Stimulated activated CD4-positive, alpha-beta T cell treated with anti-CD3 and anti-CD28 coated beads, TNF-alpha, amount 100 ng/mL, for 1 hour (primary cell): ENCODE results near the gene MAJIN.
"Not testable (repeated sequence)": the region's sequence is repeated elsewhere in the genome, so short reads cannot be mapped to it uniquely, and the experiment has no call there.

ENCODE experiments used
- DNase-seq, 3 donors: peaks; one replicate each; pipeline ENCODE4 v3.0.0-alpha.2; 2020; ENCODE audit warnings: low read depth in 3 of 3, low spot score in 1 of 3

MAJIN gene, protein sequence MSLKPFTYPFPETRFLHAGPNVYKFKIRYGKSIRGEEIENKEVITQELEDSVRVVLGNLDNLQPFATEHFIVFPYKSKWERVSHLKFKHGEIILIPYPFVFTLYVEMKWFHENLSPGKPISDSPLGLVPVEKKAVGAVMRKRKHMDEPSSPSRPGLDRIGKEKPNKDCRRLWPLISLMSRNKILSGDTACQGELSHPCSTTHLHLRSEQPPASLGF

DNA sequence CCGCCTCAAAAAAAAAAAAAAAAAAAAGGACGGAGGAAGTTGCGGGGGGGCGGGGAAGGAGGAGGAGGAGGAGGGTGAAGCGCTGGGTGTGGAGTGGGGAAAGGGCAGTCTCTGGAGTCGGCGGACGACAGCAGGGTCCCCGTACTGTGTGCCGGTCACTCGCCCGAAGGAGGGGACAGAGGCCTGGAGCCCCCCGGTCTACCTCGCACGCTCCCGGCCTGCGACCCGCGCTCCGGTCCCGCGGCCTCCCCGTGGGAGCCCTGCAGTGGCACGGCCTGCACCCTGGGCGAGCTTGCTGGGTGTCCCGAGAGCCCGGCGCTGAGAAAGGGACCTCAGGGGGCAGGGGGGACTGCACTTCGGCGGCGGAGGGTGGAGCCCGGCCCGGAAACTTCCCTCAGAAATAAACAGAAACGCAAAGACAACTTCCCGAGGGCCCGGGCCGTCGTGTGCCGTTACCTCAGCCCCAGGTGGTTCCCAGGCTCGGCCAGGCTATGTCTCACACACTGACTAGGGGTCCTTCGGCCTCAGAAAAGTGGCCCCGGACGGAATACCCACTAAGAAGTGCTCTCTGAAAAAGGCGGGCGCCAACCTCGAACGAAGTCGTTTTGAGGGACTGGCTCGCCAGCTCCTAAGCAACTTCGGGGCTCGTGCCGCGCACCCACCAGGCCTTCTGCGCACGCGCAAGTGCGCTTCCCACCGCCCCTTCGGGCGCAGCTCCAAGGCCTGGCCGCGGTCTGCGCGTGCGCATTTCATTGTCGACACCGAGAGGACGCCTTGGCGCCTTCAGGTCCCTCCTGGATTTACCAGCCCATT lies at the start of gene MAJIN:
Gene MAJIN (minus strand): TSS at position 688 of the 813 bp plus-strand sequence. CDS start 12,703 bp downstream, outside the sequence.
- peak; percentile 81 to 87 (median 85) for DNase-seq

DNA sequence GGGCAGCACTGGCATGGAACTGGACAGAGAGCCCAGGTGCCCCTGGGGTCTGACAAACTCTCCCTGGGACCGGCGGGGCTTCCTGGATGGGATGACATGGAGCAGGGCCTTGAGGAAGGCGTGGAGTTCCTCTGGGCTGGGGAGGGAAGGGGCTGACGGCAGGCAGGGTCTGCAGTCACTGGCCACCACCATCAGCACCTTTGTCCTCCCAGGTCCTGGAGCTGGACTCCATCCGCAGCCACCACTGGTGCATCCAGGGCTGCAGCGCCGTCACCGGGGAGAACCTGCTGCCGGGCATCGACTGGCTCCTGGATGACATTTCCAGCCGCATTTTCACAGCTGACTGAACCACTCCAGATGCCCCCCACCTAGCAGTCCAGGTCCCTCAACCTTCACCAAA lies 49.6 kb upstream of the MAJIN start:
- DNase-seq = no peak

DNA sequence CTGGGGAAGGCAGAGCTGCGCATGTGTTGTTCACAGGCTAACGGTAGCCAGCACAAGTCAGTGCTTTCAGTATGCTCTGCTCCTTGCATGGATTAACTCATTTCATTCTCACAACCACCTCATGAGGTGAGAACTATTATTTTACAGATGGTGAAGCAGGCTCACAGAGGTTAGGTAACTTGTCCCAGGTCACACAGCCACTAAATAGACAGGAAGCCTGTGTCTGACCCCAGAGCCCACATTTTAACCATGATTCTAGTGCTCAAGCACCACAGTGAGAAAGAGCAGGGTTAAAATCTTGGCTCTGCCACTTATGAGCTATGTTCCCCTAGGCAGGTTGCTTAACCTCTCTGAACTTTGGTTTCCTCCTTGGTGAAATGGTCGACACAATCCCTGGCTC lies 49.1 kb upstream of the MAJIN start:
- no peak for DNase-seq

DNA sequence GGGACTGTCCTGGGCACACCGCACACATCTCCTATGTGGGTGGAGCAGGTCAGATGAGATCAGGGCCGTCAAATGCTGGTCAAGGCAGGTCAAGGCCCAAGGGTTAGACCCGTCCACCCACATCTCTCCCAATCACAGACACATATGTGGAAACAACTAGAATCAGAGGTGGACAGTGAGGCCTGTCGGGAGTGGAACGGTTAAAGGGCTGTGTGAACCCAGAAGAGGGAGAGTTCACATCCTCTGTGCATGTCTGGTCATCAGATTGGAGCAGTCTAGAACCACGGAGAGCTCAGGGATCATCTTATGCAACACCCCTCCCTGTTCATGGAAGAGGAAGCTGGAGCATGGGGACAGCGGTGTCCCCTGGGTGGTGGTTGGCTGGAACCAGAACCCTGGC lies 47.9 kb upstream of the MAJIN start:
- no peak for DNase-seq

DNA sequence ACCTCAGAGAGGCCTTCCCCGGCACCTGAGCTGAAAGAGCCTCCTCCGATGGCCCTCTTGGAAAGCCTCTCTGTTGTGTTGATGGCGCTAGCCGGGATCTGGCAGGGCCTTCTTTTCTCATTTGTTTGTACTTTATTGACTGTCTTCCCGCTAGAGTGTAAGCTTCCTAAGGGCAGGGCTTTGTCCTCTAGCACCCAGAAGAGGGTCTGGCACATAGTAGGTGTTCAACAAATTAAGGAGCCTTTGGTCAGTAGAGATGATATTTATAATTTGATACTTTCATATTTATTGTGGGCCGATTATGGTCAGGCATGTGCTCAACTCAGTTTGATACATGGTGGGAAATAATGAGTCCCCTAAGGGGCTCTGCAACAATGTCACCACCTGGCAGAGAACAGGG lies 46.0 kb upstream of the MAJIN start:
- DNase-seq = no peak

DNA sequence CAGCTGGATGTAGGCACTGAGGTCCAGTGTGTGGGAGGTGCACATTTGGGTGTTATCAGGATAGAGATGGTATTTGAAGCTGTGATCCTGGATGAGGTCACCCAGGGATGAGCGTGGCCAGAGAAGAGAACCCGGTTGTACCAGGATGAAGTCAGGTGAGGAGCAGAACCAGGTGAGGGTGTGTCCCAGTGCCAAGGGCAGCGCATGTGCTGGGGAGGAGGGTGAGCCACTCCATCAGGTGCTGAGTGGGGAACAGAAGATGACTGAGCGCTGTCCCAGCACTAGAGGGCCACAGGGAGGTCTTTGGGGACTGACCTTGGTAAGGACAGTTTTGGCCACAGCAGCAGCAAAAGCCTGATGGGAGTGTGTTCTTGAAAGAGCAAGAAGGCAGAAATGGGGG lies 44.8 kb upstream of the MAJIN start:
- no peak for DNase-seq

DNA sequence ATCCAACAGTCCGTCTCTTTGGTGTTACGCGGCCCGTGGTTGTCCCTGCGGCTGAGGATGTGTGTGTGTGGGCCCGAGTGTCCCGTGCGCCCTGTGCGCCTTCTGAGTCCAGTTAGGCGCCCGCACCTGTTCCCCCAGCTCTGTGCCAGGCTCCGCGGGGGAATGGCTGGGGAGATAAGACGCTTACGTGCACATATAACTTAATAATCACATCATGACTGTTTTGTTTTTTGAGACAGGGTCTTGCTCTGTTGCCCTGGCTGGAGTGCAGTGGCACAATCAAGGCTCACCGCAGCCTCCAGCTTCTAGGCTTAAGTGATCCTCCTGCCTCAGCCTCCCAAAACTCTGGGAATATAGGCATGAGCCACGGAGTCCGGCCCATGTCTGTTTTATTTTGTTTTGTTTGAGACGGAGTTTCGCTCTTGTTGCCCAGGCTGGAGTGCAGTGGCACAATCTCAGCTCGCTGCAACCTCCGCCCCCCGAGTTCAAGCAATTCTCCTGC lies 42.9 kb upstream of the MAJIN start:
- DNase-seq = no peak

DNA sequence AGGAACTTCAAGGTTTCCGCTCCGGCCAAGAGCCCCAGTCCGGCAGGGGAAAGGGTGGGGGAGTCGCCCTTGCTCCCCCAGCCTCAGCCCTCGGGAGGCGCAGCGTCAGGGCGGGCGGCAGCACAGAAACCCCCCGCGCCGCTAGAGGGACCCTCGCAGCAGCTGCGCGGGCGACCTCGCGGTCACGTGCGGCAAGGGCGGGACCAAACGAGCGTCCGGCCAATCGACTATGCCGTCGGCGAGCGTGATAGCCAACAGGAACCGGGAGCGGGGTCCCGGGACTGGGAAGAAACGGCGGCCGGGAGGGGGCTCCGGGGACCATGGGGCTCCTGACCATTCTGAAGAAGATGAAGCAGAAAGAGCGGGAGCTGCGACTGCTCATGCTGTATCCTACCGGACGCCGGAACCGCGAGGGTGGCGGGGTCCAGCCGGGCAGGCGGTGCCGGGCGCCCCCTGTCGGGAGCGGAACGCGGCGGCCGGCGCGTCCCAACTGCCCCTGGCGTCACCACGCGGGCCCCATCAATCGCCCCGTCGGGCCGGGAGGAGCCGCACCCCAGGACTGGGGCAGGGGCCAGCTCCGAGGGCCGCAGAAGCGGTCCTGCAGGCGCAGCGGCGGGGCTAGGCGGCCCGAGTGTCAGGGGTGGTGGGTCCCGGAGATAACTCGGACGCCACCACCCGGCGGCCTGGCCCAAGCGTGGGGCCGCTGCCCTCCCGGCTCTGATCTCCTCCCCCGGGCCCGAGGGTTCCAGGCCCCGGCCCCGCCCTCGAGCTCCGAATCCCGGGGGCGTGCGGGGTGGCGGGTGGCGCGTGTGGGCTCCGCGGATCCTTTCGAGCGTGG lies 42.2 kb upstream of the MAJIN start, which contains the start of gene ARL2:
Gene ARL2 (plus strand): TSS at position 273 of the 838 bp plus-strand sequence. CDS start 48 bp downstream, at position 321.
- DNase-seq = peak; percentile 61 to 75 (median 70)

DNA sequence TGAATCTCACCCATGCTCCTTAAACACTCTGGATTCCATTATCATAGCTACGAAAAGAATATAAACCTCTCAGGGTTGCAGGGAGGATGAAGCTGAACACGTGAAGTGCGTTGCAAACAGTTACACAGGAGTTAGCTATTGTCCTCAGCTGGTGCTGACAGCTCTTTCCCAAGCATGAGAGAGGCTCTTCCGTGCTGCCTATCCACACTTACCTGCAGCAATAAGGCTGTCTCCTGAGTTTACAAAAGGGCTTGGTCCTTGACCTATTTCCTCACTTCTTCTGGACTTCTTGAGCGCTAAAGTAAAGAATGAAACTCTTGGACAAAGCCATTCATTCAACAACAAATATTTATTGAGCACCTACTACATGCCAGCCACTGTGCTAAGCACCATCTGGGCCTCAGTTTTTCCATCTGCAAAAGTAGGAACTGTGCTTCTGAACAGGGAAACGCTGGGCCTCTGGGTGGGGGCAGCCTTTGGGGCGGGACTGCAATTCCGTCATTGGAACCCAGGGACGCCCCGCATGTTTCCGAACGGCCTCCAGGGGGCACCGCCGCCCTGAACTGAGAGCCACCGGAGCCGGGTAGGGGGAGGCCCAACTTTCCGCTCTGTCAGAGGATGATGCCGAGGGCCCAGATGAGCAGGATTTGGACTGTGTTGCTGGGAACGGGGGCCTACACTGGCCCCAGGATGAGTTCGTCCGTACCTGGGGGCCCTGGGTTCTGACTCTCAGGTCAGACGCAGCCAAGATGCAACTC lies 41.4 kb upstream of the MAJIN start:
- DNase-seq = peak; percentile 76 to 82 (median 79)

DNA sequence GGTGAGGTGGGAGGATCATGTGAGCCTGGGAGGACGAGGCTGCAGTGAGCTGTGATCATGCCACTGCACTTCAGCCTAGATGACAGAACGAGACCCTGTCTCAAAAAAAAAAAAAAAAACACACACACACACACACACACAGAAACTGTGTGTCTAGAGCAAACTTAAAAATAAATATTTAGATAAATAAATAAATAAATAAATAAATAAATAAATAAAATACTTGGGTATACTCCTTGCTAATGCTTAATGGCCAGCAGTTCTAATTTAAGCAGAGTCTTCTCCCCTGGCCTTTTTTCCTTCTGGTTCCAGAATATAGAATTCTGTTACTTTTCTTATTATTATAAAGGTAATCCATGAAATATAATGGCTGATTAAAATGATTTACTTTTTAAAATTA lies 37.0 kb upstream of the MAJIN start:
- no peak for DNase-seq

DNA sequence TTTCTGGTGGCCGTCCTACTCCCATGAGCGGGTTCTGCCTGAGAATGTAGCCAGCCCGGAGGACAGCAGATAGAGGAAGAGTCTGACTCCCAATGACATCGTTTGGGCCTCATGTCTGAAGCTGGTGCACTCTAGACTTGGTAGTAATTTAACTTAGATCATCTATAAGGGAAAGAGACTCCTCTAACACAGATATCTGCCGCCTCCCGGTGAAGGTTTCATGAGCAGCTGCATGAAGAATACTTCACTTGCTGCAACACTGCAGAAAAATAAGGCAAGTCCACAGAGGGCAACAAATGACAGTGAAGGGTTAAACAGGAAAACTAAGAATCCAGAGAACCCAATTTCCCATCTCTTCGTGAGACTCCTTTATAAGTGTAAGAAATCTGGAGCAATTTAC lies 36.1 kb upstream of the MAJIN start:
- no peak for DNase-seq

DNA sequence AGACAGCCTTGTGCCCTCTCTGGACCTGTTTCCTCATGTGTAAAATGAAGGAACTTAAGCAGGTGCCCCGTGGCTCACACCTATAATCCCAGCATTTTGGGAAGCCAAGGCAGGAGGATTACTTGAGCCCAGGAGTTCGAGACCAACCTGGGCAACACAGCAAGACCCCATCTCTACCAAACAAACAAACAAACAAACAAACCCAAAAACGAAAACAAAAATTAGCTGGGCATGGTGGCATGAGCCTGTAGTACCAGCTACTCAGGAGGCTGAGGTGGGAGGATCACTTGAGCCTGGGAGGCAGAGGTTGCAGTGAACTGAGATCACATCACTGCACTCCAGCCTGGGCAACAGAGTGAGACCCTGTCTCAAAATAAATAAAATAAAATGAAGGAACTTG lies 32.1 kb upstream of the MAJIN start:
- not testable (repeated sequence) for DNase-seq

DNA sequence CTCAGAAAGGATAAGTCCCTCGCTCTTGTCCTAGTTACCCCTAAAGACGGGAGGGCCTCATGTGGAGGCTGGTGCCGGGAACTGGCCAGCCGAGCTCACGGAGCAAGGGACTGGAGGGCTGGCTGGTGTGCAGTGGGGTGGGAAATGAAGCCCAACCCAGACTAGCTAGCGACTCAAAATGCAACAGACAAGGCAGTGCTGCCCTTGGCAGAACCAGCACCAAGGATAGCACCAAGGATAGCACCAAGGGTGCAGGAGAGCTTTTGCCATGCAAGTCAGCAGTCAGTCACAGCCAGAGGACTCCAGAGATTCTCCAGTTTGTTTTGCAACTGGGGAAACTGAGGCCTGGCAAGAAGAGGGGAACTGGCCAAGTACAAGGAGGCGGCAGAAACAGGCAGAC lies 31.4 kb upstream of the MAJIN start:
- DNase-seq = no peak

DNA sequence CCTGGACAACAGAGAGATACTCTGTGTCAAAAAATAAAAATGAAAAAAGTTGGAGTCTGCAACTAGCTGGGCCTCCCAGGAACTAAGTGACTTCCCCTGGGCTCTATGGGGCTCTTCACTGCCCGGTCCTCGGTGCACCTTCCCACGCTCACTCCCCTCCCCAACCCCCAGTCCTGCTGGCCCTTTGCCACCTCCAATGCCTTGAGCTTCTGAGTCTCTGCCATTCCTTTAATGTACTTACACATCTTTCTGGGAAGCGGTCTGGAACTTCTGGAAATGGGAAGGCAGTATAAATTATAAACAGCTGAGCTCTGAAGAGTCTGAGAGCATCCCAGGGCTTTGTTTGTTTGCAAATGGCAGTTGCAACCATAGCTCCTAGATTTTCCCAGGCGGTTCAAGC lies 30.8 kb upstream of the MAJIN start:
- no peak for DNase-seq

DNA sequence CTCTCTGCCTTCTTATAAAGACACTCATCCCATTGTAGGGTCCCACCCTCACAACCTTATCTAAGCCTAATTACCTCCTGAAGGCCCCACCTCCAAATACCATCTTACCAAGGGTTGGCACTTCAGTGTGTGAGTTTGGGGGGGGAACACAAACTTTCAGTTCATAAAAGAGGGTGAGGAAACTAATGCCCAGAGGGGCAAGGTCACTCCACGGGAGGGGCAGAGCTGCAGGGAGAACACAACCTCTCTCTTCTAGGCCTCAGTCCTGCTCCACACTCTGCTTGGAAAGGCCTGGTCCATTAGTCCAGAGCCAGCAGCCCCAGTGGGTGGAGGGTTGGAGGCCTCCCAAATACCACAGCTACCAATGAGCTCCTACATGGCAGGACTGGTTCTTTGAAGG lies 27.6 kb upstream of the MAJIN start:
- no peak for DNase-seq

DNA sequence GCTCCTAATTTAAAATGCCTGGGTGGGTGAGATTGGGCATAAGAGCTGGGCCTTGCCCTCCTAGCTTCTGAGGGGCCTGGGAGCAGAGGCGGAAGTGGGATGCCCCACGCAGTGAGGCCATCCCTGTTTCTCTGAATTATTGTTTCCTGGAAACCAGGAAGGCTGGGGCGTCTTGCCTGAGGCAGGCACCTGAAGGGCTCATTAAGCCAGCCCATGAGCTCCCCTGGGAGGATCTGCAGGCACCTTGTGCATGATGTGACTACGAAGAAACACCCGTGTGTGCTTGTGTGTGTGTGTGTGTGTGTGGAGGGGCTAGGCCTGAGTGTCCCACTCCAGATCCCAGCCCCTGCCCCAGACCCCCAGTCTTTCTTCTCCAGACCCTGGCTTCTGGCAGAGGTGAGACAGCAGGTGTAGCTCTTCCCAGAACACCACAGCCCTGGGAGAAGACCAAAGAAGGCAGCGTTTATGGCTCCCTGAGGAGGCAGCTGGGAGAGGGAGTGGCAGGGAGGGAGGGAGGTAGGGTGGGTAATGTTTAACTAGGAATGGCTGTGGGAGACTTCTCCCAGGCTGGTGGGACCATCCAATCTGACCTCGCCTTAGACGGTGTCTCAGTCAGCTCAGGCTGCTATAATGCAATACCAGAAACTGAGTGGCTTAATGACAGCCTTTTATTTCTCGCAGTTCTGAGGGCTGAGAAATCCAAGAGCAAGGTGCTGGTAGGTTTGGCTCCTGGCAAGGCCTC lies 27.0 kb upstream of the MAJIN start:
- DNase-seq = no peak

DNA sequence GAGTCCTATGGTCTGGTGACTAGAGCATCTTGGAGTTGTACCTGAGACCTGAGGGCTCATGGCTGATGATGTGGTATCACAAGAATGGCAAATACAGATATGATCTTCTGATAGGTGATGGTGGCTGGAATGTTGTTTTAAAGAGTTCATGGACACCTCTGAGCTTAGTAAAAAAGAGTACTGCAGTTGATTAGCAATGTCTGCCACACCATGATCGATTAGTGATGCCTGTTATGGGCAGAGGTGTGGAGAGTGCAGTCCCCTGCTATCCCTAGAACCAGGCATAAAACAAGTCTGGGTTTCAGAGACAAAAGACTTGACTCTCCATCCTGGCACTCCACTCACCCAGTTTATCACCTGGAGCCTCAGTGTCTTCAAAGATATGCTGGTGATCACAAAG lies 26.2 kb upstream of the MAJIN start:
- no peak for DNase-seq

DNA sequence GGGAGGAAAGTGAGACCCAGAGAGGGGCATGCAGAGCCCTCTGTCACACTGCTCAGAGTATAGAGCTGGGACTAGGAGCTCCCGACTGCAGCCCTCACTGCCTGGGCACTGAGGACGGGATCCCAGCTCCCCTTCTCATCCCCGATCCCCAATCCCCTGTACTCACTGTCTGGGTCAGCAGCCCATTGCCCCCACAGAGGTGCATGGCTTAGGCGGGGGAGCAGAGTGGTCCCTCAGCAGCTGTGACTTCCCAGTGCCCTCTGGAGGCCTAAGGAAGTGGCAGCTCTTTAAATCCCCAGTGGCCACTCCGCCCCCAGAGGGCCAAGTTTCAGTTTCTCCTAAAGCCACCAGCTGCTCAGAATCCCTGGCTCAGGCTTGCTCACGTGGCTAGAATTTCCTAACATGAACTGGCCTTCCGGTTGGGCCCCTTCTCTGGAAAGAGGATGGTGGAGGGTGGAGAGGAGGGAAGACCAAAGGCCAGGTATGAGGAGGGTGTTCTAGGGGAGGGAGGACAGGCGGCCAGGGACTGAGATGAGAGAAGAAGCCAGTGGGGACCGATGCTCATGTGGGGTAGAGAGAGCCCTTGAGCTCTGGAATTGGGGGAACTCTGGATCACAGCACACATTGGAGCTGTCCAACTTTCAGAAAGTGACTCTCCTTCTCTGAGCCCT lies 24.9 kb upstream of the MAJIN start, which contains the start of gene BATF2:
Gene BATF2 (minus strand): TSS at position 262 of the 671 bp plus-strand sequence. CDS start 57 bp downstream, at position 205.
- DNase-seq = no peak

DNA sequence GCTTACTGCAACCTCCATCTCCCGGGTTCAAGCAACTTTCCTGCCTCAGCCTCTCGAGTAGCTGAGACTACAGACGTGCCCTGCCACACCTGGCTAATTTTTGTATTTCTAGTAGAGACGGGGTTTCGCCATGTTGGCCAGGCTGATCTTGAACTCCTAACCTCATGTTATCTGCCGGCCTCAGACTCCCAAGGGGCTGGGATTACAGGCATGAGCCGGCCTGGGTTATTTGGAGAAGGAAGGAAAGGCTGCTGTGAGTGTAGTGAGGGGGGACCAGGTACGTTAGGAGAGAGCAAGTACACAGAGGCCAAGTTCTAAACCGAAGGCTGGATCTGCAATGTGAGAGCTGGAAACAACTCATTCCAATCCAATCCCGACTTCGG lies 24.4 kb upstream of the MAJIN start:
- DNase-seq = no peak
